ENCODE data around the gene EDDM3A. TPM values are rescaled to one million over a fixed set of nuclear protein-coding genes. Genes with fewer than 3 reads are reported as not detected.

The EDDM3A gene
- total and polyA plus RNA-seq, 8 donors: 0.38 TPM; not detected in 7

- Histone ChIP-seq H3K9me3 (no peaks in the 10 kb centered on the region), H3K27ac (peak overlapping the region in 1 of 5 donors; percentile 58), H3K36me3 (no peaks in the 10 kb centered on the region), H3K4me3 (no peak overlapping the region), H3K27me3 (no peaks in the 10 kb centered on the region), H3K4me1 (peaks cover 0 to 19% (median 3%) of the 10 kb centered on the region in 4 donors)
- TF ChIP-seq POLR2AphosphoS5 (IDR thresholded peaks at IDR 0.05) (no peak), POLR2A (IDR thresholded peaks at IDR 0.05) (no peak), EP300 (IDR thresholded peaks at IDR 0.05) (no peak)
- TF ChIP-seq, protein P1, sequence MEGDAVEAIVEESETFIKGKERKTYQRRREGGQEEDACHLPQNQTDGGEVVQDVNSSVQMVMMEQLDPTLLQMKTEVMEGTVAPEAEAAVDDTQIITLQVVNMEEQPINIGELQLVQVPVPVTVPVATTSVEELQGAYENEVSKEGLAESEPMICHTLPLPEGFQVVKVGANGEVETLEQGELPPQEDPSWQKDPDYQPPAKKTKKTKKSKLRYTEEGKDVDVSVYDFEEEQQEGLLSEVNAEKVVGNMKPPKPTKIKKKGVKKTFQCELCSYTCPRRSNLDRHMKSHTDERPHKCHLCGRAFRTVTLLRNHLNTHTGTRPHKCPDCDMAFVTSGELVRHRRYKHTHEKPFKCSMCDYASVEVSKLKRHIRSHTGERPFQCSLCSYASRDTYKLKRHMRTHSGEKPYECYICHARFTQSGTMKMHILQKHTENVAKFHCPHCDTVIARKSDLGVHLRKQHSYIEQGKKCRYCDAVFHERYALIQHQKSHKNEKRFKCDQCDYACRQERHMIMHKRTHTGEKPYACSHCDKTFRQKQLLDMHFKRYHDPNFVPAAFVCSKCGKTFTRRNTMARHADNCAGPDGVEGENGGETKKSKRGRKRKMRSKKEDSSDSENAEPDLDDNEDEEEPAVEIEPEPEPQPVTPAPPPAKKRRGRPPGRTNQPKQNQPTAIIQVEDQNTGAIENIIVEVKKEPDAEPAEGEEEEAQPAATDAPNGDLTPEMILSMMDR (IDR thresholded peaks at IDR 0.05): no peak
- intact Hi-C loops (cut with DNase I; ENCODE audit: low total_unique reads): no loop called here
- WGBS, 5 donors: 83 to 91% (median 89%) methylated on average over 13 of the region's 13 CpGs
- DNase-seq: no peak
Observed at GRCh38 chr14:20790464-20791116, 44.9 kb downstream of the EDDM3A start.

DNA sequence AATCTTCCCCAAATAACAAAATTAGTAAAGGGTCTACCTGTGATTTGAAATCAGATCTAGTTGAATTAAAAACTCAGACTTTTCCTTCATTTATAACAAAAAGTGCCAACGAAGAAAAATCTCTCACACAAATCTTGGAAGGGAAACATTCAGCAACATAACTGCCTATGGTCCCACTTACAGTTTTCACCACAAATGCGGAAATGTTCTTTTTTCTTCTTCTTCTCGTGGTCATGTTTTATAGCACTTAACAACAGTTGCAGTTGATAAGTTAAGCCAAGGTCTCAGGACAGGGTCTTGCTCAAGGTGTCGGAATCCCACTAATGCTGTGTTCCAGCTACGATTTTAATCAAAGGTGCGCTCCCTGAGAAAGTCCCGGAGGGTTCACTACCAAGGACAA, 45.5 kb downstream of the EDDM3A start:
- intact Hi-C loops (cut with DNase I; ENCODE audit: low total_unique reads): no loop called here
- Histone ChIP-seq H3K36me3 (no peaks in the 10 kb centered on the region), H3K27ac (no peak overlapping the region), H3K27me3 (no peaks in the 10 kb centered on the region), H3K9me3 (no peaks in the 10 kb centered on the region), H3K4me1 (peaks cover 0 to 19% (median 3%) of the 10 kb centered on the region in 4 donors), H3K4me3 (no peak overlapping the region)
- no peak for DNase-seq
- TF ChIP-seq POLR2A (IDR thresholded peaks at IDR 0.05) (no peak), POLR2AphosphoS5 (IDR thresholded peaks at IDR 0.05) (no peak), EP300 (IDR thresholded peaks at IDR 0.05) (no peak)
- TF ChIP-seq, protein P1 (IDR thresholded peaks at IDR 0.05): no peak
- WGBS, 5 donors: 67 to 78% (median 71%) methylated on average over 7 of the region's 7 CpGs

- TF ChIP-seq POLR2AphosphoS5 (IDR thresholded peaks at IDR 0.05) (no peak), EP300 (IDR thresholded peaks at IDR 0.05) (no peak)
- intact Hi-C loops (cut with DNase I; ENCODE audit: low total_unique reads): no loop called here
- H3K27ac ChIP-seq: no peak overlapping the region
- peaks cover 0 to 19% (median 3%) of the 10 kb centered on the region in 4 donors for H3K4me1 ChIP-seq
- no peaks in the 10 kb centered on the region for H3K27me3 ChIP-seq
- no peaks in the 10 kb centered on the region for H3K36me3 ChIP-seq
- WGBS, 5 donors: 65 to 83% (median 74%) methylated on average over 2 of the region's 2 CpGs
- DNase-seq: no peak
- no peak overlapping the region for H3K4me3 ChIP-seq
- H3K9me3 ChIP-seq: no peaks in the 10 kb centered on the region
Observed at GRCh38 chr14:20791597-20791996, 45.9 kb downstream of the EDDM3A start.

DNA sequence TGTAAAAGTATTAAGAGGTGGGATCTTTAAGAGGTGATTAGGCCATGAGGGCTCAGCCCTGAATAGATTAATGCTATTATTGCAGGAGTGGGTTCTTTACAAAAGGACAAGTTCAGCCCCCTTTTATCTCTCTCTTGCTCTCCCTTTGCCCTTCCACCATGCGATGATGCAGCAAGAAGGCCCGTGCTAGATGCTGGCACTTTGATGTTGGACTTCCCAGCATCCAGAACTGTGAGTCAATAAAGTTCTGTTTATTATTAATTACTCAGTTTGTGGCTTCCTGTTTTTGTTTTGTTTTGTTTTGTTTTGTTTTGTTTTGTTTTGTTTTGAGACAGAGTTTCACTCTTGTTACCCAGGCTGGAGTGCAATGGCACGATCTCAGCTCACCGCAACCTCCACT, 46.9 kb downstream of the EDDM3A start:
- Histone ChIP-seq H3K27ac (no peak overlapping the region), H3K9me3 (no peaks in the 10 kb centered on the region), H3K27me3 (no peaks in the 10 kb centered on the region), H3K4me1 (peaks cover 0 to 19% (median 3%) of the 10 kb centered on the region in 4 donors), H3K4me3 (no peak overlapping the region), H3K36me3 (no peaks in the 10 kb centered on the region)
- TF ChIP-seq POLR2A (IDR thresholded peaks at IDR 0.05): no peak
- intact Hi-C loops (cut with DNase I; ENCODE audit: low total_unique reads): no loop called here
- 74 to 92% (median 89%) methylated on average over 4 of the region's 4 CpGs for WGBS, 5 donors
- no peak for DNase-seq

DNA sequence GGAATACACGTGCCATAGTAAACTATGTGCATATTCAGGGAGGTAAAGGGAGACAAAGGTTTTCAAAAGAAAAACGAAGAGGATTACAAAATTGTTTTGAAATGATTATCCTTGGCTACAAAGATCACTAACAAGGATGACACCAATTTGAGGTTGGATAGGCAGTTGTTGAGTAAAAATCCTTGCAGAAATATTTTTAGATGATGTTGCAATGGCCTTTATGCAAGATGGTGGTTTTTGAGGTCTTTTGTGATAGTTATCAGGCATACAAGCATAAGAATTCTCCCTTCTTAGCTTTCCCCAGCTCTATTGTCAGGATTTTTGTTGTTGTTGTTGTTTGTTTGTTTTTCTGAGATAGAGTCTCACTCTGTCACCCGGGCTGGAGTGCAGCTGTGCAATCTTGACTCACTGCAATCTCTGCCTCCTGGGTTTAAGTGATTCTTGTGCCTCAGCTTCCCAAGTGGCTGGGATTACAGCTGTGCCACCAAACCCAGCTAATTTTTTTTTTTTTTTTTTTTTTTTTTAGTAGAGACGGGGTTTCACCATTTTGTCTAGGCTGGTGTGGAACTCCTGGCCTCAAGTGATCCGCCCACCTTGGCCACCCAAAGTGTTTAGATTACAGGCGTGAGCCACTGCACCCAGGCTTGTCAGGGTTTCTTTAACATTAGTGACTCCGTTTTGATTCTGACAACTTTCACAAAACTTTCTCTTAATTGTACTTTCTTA, 49.1 kb downstream of the EDDM3A start:
- H3K36me3 ChIP-seq: no peaks in the 10 kb centered on the region
- 64 to 78% (median 69%) methylated on average over 7 of the region's 7 CpGs for WGBS, 5 donors
- no peaks in the 10 kb centered on the region for H3K9me3 ChIP-seq
- H3K27me3 ChIP-seq: no peaks in the 10 kb centered on the region
- TF ChIP-seq POLR2A (IDR thresholded peaks at IDR 0.05): no peak
- TF ChIP-seq EP300 (IDR thresholded peaks at IDR 0.05): no peak
- no peak for TF ChIP-seq POLR2AphosphoS5 (IDR thresholded peaks at IDR 0.05)
- TF ChIP-seq, protein P1 (IDR thresholded peaks at IDR 0.05): no peak
- peaks cover 4 to 27% (median 11%) of the 10 kb centered on the region in 4 donors for H3K4me1 ChIP-seq
- DNase-seq: no peak
- intact Hi-C loops (cut with DNase I; ENCODE audit: low total_unique reads): no loop called here
- no peak overlapping the region for H3K27ac ChIP-seq
- no peak overlapping the region for H3K4me3 ChIP-seq

Measured in stomach (tissue), 9 donors.